Superior temporal gyrus (tissue), 1 donor: Measurements from ENCODE around the gene RAC2.

Source experiments
- DNase-seq: peaks from one replicate; pipeline ENCODE4 v3.0.0-alpha.2; 2016; ENCODE audit errors: extremely low spot score

Gene RAC2

GRCh38 chr22:37244114-37244921 lies at the start of gene RAC2:
Gene RAC2, minus strand, starts transcription at chr22:37244269. Its CDS starts 121 bp downstream, at chr22:37244148.
- DNase-seq = no peak

- DNase-seq = no peak
Observed at GRCh38 chr22:37293172-37293571, 49.1 kb upstream of the RAC2 start.

GRCh38 chr22:37292641-37293040 lies 48.6 kb upstream of the RAC2 start:
- no peak for DNase-seq

GRCh38 chr22:37291559-37292298 lies 47.7 kb upstream of the RAC2 start:
- DNase-seq = no peak

DNA sequence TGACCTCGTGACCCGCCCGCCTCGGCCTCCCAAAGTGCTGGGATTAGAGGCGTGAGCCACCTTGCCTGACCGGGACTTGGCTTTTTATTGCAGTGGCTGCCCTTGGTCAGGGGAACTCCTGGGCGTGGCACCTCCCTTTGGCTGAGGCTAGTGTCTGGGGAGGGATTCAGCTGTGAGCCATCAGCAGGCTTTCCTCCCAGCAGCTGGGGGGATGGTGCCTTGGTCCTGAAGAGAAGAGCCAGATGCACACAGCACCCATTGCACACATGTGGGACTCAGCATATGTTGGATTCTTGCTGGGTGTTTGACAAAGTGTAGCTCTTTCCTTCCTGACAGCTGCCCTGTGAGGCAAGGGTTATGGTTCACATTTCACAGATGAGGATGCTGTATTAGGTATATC lies 46.7 kb upstream of the RAC2 start:
- DNase-seq = no peak

GRCh38 chr22:37289156-37289735 lies 45.2 kb upstream of the RAC2 start:
- DNase-seq = no peak

- no peak for DNase-seq
Observed at GRCh38 chr22:37288521-37288920, 44.5 kb upstream of the RAC2 start.

DNA sequence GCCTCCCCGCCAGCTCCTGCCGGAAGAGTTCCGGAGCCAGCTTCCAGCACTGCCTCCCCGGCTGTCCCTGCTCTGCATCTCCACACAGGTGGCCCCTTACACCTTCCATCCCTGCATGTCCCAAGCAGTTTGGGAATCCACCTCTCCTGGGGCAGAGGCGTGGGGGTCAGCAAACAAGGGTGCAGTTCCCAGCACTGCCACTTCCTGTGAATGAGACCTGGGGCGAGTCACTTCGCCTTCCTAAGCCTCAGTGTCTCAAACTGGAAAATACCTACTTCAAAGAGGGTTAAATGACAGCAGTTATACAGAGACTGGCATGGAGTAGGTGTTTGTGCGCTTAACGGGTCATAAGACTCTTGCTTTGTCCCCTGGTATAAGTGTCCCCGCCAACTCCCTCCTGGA lies 43.5 kb upstream of the RAC2 start:
- no peak for DNase-seq

DNA sequence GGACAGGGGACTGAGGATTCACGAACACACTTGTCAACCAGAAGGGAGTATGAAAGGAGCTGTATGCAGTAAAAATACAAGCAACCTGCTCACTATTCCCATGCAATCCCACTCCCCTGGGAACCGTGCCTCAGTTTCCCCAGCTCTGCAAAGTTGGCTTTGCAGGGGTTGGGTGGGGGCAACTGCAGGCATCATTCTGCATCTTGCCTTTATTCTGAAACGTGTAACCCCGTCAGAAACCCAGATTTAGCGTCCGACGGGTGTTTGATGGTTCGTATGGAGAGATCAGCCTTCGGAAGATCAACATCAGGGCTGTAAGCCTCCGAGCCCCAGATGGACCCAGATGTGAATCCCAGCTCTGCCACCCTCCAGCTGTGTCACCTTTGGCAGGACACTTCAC lies 41.9 kb upstream of the RAC2 start:
- DNase-seq = no peak

DNA sequence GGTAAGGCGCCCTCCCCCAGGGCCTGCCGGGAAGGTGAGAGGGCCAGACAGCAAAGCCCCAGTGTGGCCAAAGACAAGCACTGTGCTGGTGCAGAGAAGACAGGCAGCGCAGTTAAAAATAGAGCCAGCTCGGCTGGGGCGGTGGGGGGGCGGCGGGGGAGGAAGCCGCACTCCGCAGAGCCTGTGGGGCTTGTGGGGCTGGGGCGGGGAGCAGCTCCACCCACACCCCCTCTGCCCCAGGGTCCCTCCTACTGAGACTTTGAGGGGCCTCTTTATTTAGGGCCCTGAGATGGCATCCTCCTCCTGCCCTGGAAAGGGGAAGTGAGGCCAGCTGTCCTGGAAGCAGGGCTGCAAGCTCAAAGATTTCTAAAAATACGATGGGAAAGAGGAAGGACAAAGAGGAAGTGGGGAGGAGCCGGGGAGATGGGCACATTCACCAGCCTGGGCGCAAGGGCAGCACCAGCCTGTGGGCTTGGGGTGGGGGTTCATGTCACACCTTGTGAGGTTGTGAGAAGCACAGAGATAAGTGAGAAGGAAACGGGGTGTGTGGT lies 40.8 kb upstream of the RAC2 start:
- DNase-seq = no peak

- DNase-seq = no peak
Observed at GRCh38 chr22:37284126-37284804, 40.2 kb upstream of the RAC2 start.

- no peak for DNase-seq
Observed at GRCh38 chr22:37283393-37283937, 39.4 kb upstream of the RAC2 start.

DNA sequence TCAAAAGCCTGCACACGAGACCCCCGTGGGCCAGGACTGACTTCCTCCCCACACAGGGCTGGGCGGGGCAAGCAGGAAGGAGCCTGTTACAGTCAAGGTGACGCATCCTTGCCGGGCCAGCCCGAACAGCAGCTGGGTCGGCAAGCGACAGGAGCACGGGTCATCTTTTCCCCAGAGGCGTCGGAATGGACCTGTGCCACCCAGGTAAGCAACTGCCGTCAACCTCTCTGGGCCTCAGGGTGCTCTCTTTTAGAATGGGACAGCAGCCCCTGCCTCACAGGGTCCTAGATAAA lies 38.3 kb upstream of the RAC2 start, which contains the start of gene CYTH4:
CYTH4 (plus strand) TSS at position 124 of the 293 bp plus-strand sequence; CDS start at position 186, 62 bp downstream.
- DNase-seq = no peak

GRCh38 chr22:37281646-37282384 lies 37.7 kb upstream of the RAC2 start:
- DNase-seq = no peak

GRCh38 chr22:37281195-37281594 lies 37.1 kb upstream of the RAC2 start:
- no peak for DNase-seq

GRCh38 chr22:37280718-37281117 lies 36.6 kb upstream of the RAC2 start:
- no peak for DNase-seq

- no peak for DNase-seq
Observed at GRCh38 chr22:37279331-37280181, 35.5 kb upstream of the RAC2 start.

- no peak for DNase-seq
Observed at GRCh38 chr22:37278261-37278660, 34.2 kb upstream of the RAC2 start.

DNA sequence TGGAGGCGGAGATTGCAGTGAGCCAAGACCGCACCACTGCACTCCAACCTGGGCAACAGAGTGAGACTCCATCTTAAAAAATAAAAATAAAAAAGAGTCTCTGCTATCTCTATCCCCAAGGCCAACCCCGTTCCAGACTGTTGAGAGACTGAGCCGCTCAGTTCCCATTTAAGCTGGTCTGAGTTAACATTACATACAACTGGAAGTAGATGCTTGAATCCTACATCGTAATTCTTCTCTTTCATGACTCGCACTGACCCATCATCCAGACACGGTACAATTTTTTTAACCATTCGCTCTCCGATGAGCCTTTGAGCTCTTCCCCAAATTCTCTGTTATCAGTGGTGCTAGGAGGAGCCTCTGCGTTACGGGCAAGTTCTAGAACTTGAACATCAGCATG lies 33.3 kb upstream of the RAC2 start:
- no peak for DNase-seq

GRCh38 chr22:37276776-37277175 lies 32.7 kb upstream of the RAC2 start:
- no peak for DNase-seq
